Measurements from ENCODE around the gene IP6K1.
"Not testable (repeated sequence)": the region's sequence is repeated elsewhere in the genome, so short reads cannot be mapped to it uniquely, and the experiment has no call there.

Gene IP6K1

GRCh38 chr3:49761661-49762060, 24.7 kb downstream of the IP6K1 start:
- DNase-seq: no peak

DNA sequence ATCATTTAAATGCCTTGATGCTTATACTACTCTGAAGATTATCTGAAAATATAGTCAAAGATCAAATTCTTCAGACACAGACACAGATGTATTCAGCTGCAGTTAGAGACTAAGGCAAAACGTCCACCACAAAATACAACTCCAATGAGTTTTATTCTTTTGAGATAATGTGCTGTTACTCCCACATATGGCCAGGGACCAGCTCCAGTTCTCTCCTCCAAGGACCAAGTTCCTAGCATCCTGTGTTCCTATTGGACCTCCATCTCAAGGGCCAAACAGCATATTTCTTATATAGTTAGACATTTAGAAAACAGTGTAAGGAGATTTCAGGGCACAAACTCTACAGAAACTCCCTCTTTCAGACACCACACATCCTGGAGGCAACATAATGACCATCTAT, 27.1 kb downstream of the IP6K1 start:
- DNase-seq: no peak

- DNase-seq: no peak
Observed at GRCh38 chr3:49757197-49757596, 29.1 kb downstream of the IP6K1 start.

DNA sequence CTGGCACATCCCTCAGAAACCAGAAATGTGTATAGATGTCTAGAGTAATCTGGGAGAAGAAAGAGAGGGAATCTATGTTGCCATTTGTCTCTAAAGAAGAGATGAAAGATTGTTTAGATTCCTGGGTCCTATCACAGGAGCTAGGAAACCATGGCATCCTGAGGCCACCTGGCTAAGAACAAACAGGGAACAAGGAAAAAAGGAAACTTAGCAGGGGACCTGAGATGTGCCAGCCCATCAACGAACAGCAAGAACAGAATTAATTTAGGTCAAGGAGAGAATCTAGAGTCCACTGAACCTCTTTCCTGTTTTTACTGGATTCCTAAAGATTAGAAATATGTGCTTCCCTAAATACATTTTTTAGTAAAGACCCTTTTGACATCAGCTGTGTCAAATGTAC, 30.3 kb downstream of the IP6K1 start:
- DNase-seq: no peak

- DNase-seq: no peak
Observed at GRCh38 chr3:49754536-49754935, 31.8 kb downstream of the IP6K1 start.

DNA sequence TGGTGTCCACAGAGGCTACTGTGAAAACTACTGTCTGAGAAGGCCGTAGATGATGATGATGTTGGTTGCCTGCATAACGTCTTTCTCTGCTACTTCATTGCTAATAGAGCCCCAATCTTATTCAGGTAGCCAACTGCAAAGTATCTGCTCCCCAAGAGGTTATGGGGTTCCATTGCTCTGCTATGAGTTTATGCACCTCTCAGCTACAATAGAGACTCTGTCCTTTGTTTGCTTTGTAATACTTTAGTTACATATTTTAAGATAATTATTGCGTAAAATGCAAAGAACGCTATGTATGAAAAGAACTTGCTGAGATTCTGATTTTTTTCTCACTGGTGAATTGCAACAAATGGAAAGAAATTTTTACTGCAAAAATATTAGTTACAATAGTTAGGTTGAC, 34.8 kb downstream of the IP6K1 start:
- no peak for DNase-seq

GRCh38 chr3:49750056-49750455, 36.3 kb downstream of the IP6K1 start:
- DNase-seq: no peak

GRCh38 chr3:49748874-49749273, 37.5 kb downstream of the IP6K1 start:
- DNase-seq: not testable (repeated sequence)

DNA sequence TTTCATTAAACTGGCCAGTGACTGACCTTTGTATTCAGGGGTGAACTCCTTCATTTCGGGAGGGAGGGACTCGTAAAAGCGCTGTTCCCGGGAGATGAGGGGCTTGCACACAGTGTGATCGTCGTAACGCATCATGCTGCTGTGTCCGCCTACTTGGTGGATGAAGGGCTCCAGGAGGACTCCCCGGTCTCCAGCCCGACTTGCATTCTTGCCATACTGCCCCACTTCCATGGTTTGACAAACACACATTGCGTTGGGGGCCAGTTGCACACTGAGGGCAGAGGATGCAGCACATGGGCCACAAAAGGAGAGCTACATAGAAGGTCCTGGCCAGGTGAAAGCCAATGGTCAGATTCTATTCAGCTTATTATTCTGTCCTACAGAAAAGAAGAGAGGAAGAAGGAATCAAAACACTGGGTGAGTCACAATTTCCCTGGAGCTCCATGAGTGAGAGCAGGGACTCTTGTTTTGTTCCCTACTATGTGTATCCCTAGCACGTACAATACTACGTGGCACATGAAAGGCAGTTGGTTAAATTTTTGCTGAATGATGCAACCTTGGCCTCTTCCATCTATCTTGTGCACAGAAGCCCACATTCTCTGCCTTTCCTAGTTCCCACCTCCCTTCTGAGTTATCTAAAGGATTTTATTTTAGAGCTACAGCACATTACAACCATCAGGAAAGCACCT, 38.4 kb downstream of the IP6K1 start:
- no peak for DNase-seq

DNA sequence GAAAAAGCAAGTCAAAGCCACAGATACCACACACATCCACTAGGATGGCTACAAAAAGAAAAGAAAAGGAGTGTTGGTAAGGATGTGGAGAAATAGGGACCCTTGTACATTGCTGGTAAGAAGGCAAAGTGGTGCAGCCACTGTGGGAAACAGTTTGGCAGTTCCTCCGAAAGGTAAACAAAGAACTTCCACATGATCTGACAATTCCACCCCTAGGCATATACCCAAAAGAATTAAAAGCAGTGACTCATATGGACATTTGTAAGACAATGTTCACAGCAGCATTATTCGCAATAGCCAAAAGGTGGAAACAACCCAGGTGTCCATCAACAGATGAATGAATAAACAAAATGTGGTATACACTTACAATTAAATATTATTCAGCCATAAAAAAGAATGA, 40.4 kb downstream of the IP6K1 start:
- DNase-seq: no peak

DNA sequence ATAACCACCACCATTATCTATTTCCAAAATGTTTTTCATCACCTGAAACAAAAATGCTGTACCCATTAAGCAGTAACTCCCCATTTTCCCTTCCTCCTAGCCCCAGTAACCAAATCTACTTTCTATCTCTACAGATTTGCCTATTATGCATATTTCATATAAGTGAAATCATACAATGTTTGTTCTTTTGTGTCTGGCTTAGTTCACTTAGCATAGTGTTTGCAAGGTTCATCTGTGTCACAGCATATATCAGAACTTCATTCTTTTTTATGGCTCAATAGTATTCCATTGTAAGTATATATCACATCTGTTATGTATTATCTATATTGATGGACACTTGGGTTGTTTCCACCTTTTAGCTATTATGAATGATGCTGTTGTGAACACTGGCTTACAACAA, 45.9 kb downstream of the IP6K1 start:
- no peak for DNase-seq

DNA sequence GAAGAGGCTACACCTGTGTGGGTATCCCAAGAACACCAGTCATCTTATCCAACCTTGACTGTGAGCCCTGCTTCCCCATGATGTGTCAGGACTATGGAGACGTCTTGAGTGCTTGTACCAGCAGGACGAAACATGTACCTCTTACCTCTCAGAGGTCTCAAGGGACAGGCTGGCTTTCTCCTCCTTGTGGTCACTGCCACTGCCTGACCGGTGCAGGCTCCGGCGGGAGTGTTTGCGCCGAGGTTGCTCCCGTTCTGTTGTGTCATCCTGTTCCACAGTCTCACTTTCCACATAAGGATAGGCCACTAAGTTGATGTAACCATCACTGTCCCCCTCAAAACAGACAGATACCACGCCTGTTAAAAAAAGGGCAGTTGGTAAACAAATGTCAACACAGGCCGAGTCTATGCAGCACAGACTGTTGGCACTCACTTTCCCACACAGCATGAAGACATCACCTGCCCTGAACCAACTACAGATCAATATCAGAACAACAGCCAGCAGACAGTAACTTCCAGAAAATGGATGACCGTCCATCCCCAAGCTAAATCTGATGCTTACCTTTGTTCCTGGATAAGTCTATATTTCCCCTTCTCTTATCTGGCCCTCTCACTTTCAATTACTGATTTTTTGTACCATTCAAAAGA, 48.2 kb downstream of the IP6K1 start:
- no peak for DNase-seq

GRCh38 chr3:49734752-49735151, 51.6 kb downstream of the IP6K1 start:
- DNase-seq: no peak

- DNase-seq: no peak
Observed at GRCh38 chr3:49733551-49733950, 52.8 kb downstream of the IP6K1 start.

DNA sequence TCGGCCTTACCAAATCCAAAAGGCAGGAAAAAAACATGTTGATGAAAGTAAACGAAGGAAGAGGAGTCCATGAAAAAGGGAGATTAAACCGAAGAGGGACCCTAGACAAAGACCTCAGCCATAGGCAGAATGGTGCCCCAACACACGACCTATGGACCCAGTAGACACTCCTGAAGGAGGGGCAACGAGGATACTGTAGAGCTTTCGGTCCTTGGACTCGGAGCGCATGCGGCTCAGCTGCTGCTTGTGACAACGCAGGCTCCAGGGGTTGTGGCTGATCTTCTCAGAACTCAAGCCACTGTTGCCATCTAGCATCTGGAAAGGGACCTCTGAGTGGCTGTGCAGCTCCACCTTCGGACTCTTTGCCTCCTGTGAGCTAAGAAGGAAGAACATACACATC, 53.7 kb downstream of the IP6K1 start:
- DNase-seq: no peak

- no peak for DNase-seq
Observed at GRCh38 chr3:49729966-49730609, 56.3 kb downstream of the IP6K1 start.

DNA sequence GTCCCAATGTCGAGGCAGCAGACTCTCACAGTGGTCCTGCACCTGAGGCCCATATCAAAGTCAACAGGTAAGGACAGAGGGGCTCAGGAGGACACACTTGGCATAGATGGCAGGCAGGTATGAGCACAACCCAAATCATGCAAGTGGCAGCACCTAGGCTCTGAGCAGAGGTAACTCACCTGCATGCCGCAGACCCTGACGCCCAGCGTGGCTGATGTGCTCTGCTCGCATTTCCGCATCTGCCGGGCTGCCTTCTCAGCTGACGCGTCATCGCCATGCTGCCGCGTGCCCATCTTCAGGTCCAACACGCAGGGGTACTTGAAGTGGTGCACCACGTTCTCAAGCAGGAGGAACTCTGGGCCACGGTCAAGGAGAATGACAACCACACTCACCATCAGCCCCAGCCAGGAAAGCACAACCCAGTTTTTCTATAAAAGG, 58.4 kb downstream of the IP6K1 start:
- DNase-seq: no peak

GRCh38 chr3:49727154-49727923, 59.0 kb downstream of the IP6K1 start:
- DNase-seq: no peak

GRCh38 chr3:49725906-49726681, 60.2 kb downstream of the IP6K1 start:
- no peak for DNase-seq

- DNase-seq: no peak
Observed at GRCh38 chr3:49724586-49724985, 61.8 kb downstream of the IP6K1 start.

DNA sequence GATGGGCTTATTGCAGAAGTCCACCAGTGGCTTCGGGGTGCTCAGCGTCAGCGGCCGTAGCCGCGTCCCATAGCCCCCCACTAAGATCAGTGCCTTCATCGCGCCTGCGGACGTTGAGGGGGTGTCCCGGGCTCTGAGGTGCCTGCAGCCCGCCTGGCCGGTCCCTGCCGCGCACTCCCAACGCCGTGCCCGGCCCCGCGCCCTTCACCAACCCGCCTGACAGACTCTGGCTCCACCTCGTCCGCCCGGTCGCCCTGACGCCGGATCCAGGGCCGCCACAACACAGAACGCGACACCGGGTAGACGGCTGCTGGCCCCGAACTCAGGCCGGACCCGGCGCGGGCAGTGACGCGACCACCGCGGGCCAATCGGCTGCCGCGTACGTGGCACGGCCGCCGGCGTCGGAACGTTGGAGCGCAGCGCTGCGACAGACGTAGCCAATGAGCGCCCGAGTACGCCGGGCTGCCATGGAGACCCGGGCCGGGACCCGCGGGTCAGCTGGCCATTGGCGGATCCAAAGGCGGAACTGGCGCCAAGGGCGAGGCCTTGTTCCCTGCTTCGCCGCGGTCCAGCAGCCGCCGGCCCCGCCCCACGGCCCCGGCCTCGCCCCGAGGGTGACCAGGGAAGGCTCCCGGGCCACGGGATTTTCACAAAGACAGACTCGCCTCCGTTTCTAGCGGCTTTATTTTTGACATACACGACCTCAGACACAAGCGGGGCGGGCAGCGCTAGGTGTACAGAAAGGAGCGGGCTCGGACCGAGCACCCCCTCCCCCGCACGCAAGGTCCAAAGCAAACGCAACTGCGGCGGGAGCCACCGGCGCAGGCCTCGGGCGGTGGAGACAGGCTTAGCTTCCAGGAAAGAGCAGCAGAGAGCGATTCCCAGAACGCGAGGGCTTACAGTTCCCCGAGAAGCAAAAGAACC, 62.5 kb downstream of the IP6K1 start, which contains the start of gene GMPPB:
TSS of gene GMPPB (minus strand) at position 324 of the 924 bp plus-strand sequence. CDS start at position 99, 225 bp downstream.
- DNase-seq: peak; percentile 79

GRCh38 chr3:49723296-49723627, 63.1 kb downstream of the IP6K1 start:
- no peak for DNase-seq

Measured in NCI-H2107 (cell line).